ENCODE measurements around the gene STXBP5.
A peak's percentile ranks its signal among the peaks of the same experiment; 100 is the strongest.

The STXBP5 gene

DNA sequence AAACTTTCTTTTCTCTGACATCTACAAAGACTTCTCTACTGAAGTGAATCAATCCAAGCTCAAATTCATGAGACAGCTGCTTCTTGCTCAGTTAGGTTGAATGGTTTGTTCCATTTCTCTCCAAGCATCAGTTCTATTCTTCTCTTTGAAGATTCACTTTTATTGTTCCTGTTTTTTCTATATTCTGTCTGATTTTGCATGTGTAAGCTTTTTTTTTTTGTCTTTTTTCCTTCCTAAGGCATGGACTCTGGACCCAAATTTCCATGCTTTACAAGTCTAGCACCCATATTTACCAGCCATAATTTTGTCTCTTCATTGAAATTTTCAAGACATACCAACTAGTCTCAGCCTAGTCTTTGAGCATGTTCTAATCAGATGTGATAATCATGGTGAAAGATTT lies 25.9 kb upstream of the STXBP5 start:
- DNase-seq (ENCODE audit: low read depth) = no peak

- no peak for DNase-seq (ENCODE audit: low read depth)
Observed at GRCh38 chr6:147179809-147180208, 24.4 kb upstream of the STXBP5 start.

GRCh38 chr6:147180926-147181325 lies 23.3 kb upstream of the STXBP5 start:
- DNase-seq (ENCODE audit: low read depth) = no peak

GRCh38 chr6:147184379-147184778 lies 19.8 kb upstream of the STXBP5 start:
- DNase-seq (ENCODE audit: low read depth) = no peak

GRCh38 chr6:147185216-147185615 lies 19.0 kb upstream of the STXBP5 start:
- no peak for DNase-seq (ENCODE audit: low read depth)

DNA sequence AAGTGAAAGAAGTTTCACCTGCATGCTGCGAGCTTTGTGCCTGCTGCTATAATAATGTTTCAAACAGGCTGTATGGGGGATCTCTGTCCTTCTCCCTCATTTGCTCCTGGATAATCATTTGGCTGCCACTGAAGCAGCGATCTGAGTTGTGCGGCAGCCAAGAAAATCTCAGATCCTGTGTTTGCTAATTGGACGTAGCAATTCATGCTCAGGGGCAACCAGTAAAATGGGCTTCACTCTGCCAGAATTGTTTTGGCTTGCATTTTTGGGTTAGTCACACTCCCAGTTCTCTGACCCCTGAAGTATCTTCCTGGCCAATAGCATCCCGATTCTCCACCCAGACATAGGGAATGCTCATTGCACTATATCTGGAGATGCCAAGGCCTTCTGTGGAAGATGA lies 13.7 kb upstream of the STXBP5 start:
- DNase-seq (ENCODE audit: low read depth) = no peak

- no peak for DNase-seq (ENCODE audit: low read depth)
Observed at GRCh38 chr6:147192278-147192911, 11.8 kb upstream of the STXBP5 start.

- DNase-seq (ENCODE audit: low read depth) = no peak
Observed at GRCh38 chr6:147194652-147195411, 9.4 kb upstream of the STXBP5 start.

DNA sequence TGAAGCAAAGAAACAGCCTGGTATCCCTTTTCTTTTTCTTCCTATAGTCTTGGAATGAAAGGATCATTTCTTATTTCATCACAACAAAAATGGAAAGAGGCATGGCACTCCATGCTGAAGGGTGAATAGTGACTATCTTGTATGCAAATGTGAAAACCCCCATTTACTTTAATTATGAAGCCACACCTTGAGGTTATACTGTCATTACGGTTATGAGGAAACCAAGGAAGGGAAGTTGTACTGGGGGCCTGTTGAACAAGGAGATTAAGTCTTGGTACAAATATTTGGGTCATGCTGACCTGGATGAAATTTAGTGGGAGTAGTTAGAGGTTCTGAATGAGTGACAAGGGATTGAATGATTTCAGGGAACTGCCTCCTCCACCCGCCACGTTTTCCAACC lies 8.7 kb upstream of the STXBP5 start:
- DNase-seq (ENCODE audit: low read depth) = no peak

DNA sequence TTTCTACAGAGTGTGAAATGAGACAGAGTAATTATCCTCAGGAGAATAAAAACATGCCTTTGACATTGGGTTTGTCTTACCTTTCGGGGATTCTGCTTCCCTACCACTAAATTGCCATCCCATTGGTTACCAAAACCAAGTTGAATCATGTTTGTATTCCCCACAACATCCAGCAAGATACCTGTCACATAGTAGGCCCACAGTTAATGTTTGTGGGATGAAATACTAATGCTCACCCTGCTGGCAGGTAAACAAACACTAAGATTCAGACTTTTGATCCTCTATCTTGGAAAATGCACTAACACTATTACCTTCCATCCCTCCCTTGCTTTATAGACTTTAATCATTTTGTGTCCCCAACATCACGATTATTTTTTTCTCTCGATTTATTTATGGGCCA lies 8.2 kb upstream of the STXBP5 start:
- no peak for DNase-seq (ENCODE audit: low read depth)

- DNase-seq (ENCODE audit: low read depth) = no peak
Observed at GRCh38 chr6:147200711-147201110, 3.5 kb upstream of the STXBP5 start.

DNA sequence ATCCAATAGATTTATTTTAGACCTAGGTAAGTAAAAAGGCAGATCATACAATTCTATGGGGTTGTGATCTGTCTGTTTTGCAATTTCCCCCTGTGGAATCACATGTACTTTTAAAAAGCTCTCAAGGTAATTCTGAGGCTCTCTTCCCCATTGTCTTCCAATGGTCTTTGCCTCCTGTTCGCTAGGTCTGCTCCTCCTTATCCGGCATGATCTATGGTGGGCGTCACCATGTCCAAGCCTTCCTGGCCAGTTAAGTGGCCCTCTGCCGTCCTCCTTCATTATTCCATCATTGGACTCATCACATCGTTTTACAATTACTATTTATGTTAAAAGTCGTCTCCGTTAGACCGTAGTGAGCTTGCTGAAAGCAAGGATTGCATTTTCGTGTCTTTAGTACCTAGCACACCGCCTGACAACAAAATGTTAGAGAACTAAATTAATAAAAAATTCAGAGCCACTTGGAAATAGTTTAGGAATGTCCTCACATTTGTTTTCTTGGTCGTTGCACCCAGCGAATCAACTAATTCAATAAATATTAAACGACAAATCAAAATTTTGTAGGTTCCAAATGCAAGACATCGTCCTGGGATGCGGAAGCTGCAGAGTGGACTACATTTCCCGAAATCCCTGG lies 2.2 kb upstream of the STXBP5 start:
- DNase-seq (ENCODE audit: low read depth) = no peak

- peak; percentile 68 for DNase-seq (ENCODE audit: low read depth)
Observed at GRCh38 chr6:147202516-147203310, 1.5 kb upstream of the STXBP5 start.

DNA sequence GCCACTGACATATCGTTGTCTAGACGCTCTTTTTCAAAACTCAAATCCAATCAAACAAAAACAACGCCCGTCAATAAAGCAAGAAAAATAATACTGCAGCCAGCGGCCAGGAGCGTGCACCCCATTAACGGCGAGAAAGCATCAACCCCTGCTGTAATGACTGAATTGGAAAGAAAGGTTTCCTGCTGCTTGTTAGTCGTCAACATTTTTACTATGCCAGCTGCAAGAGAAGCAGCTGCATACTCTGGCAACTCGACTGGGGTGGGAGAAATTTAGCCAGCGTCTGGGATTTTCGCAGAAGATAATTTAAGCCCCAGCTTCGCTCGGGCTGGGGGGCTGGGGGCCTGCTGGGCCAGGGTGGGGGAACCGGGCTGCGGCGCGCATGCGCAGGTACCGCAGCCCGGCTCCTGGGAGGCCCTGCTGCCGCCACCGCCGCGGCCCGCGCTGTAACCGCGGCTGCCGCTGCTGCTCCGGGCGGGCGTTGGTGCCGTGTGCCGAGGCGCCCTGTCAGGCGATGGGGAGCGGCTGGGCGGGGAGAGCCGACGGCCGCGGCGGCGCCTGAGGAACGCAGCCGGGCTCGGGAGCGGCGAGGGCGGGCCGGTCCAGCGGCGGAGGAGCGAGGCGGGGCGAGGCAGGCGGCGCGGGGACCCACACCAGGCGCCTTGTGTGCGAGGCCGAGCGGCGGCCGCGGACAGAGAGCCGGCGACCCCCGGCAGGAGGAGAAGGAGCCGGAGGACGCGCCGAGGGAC lies 732 bp upstream of the STXBP5 start:
- peak; percentile 39 for DNase-seq (ENCODE audit: low read depth)

DNA sequence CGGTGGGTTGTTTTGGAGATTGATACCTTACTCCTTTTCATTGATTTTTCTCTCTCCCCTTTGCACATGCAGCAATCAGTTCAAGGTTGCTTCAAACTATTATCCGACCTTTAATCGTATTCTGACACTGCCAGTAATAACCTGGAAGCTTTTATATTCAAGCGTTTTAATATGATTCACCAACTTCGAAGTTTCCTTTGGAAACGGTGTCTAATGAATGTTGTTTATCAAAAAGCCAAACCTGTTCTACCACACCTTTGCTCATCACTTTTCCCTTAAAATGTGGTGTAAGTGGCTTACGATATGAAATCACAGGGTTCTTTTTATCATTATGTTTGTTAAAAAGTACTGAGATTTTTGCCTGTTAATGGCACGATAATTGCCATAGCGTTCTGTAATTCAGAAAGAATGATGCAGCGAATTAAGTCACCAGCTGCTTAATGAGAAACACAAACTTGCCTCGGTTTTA lies 660 bp downstream of the STXBP5 start:
- DNase-seq (ENCODE audit: low read depth) = no peak

DNA sequence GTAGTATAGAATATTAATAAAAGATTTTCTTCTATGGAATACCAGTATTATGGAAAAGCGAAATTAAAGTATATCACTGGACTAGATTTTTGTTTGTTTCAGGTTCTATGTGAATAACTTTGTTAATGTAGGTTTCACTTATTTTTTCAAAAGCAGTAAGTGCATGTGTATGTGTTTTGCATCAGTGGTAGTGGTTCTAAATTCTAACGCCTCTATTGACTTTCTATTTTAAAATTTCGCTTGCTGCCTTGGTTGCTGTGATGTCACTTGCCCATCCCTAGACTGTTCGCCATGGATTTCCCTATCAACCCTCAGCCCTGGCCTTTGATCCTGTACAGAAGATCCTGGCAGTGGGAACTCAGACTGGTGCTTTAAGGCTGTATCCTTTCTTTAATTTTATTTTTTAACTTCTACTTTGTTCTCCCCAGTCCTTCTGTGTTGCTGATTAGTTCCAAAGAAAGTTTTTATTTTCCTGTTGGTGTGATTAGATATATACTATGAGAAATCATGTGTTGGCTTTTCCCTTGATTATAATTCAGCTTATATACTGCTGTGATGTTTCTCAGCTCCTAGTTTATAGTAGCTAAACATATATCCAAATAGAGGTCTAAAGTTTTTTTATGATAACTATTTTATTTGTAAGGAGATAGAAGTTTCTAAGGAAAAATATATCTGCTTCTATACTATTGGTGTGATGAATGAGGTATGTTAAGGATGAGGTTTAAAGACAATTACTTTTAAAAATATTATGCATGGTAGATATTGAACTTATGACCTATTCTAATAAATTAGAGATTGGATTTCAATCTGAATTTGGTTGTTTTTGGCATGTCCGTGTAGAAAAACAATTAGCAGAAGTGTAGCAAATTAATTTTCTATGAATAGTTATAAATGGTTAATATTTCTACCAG lies 1.7 kb downstream of the STXBP5 start:
- no peak for DNase-seq (ENCODE audit: low read depth)

DNA sequence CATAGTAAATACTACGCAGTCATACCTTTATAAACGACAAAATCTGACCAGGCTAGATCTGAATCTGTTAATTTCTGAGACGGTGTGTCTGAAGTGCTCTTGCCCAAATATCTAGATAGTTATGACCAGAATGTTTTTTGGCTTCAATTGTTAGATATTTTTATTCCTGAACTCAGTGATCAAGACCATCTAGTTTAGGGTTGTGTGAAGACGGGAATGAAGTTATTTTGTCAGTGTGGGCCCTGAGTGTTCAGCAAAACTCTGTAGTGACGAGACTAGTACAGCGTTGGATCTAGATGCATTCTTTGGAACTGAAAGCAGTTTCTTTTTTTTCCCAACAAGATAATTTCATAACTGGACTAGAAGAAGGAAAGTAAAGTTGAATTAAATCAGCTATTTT lies 3.1 kb downstream of the STXBP5 start:
- no peak for DNase-seq (ENCODE audit: low read depth)

DNA sequence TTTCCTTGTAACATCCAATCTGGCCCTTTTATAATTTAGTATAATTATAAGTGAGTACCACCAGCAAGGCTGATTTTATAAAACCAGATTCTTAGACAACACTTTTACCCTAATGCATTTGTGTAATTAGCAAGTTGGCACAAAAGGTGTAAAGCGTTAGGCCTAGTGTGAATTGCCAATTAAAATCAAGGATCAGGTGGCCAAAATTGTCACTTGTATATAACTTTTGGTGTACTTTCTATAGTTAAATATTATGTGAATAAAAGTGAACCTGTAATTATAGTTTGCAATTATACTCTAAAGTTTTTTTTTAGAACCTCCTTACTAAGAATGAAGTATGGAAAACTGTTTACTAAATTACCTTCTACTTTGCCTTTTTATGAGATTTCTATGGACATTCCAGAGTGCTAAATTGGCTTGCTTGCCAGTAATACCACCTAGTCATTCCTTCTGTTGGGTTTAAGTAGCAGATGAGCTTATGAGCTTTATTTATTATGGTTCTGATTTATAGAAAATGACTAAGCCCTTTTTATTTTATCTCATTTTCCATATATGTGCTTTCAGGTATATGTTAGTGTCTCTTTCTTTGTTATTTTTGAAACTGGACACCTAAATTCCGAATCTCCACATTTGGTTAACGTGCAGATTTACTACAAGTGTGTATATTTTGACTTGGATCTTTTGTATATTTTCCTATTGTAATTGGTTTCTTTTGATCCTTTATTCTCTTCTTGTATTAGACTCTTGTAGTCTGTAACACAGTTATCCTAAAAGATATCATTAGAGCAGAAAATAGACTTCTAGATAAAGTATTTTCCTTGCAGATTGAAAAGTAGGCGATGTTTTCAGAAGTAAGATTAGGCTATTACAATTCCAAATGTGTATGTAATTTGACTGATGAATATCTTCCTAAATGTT lies 3.9 kb downstream of the STXBP5 start:
- DNase-seq (ENCODE audit: low read depth) = no peak

- no peak for DNase-seq (ENCODE audit: low read depth)
Observed at GRCh38 chr6:147209762-147210449, 5.7 kb downstream of the STXBP5 start.

All from activated gamma-delta T cell treated with anti-CD3 and anti-CD28 coated beads, Interleukin-2, amount 50 U/mL, for 16 hours (primary cell).